ENCODE measurements around the gene TAC4. TPM values are rescaled to one million over a fixed set of nuclear protein-coding genes. Genes with fewer than 3 reads are reported as not detected.

TAC4 gene
- total and polyA plus RNA-seq, 9 of the 15 experiments (the other 6 are each of a cell fraction or from before 2014, with no cell fraction given) = 0.17 TPM; not detected in 8

DNA sequence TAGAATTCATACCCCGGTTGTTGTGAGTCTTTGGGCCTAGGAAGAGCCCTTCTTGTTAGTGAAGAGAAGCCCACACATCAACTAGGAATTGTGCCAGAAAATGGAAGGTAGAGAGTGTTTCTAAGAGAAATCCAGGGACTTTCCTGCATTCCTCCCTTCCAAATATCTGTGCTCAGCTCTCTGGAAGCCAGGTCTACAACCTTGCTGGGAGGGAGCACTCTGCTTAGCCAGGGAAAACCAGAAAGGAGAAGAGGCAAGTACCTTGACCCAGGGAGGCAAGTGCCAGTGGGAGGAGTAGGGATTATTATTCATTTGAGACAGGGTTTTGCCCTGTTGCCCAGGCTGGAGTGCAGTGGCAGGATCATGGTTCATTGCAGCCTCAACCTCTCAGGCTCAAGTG is 48.4 kb upstream of the TAC4 start:
- ChIA-PET POLR2A (no interaction called here), CTCF (ENCODE audit: low intra/inter-chr PET ratio) (no interaction called here)
- BruUV-seq (replicated peaks) = no TSS peak
- no peaks in the 10 kb centered on the region for H3K79me2 ChIP-seq (ENCODE audit: control insufficient read depth, insufficient read depth, low read length)
- no peaks in the 10 kb centered on the region for H3K4me1 ChIP-seq (replicated peaks in 1 of 2; ENCODE audit: control insufficient read depth in 2 of 2, insufficient read depth in 2 of 2, low read length in 2 of 2)
- H3K9me1 ChIP-seq (ENCODE audit: control insufficient read depth, insufficient read depth, low read length) = no peaks in the 10 kb centered on the region
- DNase-seq (ENCODE audit: extremely low read depth in 1 of 4, low spot score in 3 of 4) = no peak
- H3K27me3 ChIP-seq (ENCODE audit: control insufficient read depth in 2 of 2, insufficient read depth in 2 of 2, low read length in 2 of 2) = peaks cover 9 to 48% of the 10 kb centered on the region in 2 experiments
- no peak overlapping the region for H3K9ac ChIP-seq (ENCODE audit: insufficient read depth in 1 of 2, low read depth in 2 of 2, low read length in 2 of 2)
- in situ Hi-C loops (cut with MboI) = no loop called here
- TF ChIP-seq THRAP3 (IDR thresholded peaks at IDR 0.05; ENCODE audit: borderline replicate concordance) (no peak), RBM22 (IDR thresholded peaks at IDR 0.05; ENCODE audit: low read depth, low read length, poor library complexity, severe bottlenecking) (no peak), ZBTB1 (CRISPR knock-in tag; IDR thresholded peaks at IDR 0.05; ENCODE audit: borderline replicate concordance, low read depth) (no peak)
- ATAC-seq = no peak
- H3K4me2 ChIP-seq (ENCODE audit: insufficient read depth, low read length) = no peak overlapping the region
- H2AFZ ChIP-seq (ENCODE audit: low read depth, low read length) = no peak overlapping the region
- H3K4me3 ChIP-seq = no peak overlapping the region
- WGBS (ENCODE audit: insufficient coverage, low coverage, missing lambda C conversion rate) = 0% methylated on average over 1 of the region's 1 CpG
- no peak for FAIRE-seq
- no peak overlapping the region for H3K27ac ChIP-seq (ENCODE audit: extremely low read depth, low read depth, low read length)
- intact Hi-C loops (cut with micrococcal nuclease) = no loop called here
- no peaks in the 10 kb centered on the region; the same call in 1 of the 2 replicates for H4K20me1 ChIP-seq (replicated peaks; ENCODE audit: control insufficient read depth, insufficient read depth, low read length)
- H3K36me3 ChIP-seq (ENCODE audit: control insufficient read depth, insufficient read depth, low read length) = no peaks in the 10 kb centered on the region
- H3K9me3 ChIP-seq (replicated peaks; ENCODE audit: control insufficient read depth, insufficient read depth, low read depth, low read length) = no peaks in the 10 kb centered on the region

DNA sequence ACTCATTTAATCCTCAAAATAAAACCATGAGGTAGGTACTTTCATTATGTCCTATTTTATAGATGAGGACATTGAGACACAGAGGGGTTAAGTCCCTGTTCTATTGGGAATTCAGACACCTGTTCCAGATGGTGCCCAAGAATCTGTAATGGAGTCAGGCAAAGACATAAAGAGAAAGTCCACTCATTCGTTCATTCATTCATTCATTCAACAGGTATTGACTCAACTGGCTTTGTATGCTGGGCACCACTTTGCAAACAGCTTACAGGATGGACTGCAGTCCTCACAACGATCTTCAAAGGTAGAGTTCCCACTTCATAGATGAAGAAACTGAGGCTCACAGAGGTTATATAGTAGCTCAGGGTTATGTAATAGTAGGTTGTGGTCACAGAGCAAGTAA is 47.9 kb upstream of the TAC4 start:
- H3K27ac ChIP-seq (ENCODE audit: extremely low read depth, low read depth, low read length) = no peak overlapping the region
- WGBS (ENCODE audit: insufficient coverage, low coverage, missing lambda C conversion rate) = 0% methylated on average over 2 of the region's 2 CpGs
- peaks cover 0 to 3% of the 10 kb centered on the region in 2 experiments; a peak in 1 of 5 replicates for H3K4me1 ChIP-seq (replicated peaks in 1 of 2; ENCODE audit: control insufficient read depth in 2 of 2, insufficient read depth in 2 of 2, low read length in 2 of 2)
- H3K9ac ChIP-seq (ENCODE audit: insufficient read depth in 1 of 2, low read depth in 2 of 2, low read length in 2 of 2) = no peak overlapping the region
- intact Hi-C loops (cut with micrococcal nuclease) (no loop called here), in situ Hi-C loops (cut with MboI) (no loop called here)
- BruUV-seq (replicated peaks) = no TSS peak
- 0 out of 2 replicates have a peak, but pooled peaks have one; percentile 74 for TF ChIP-seq ZNF24 (IDR thresholded peaks at IDR 0.05)
- no peak for TF ChIP-seq MBD2 (IDR thresholded peaks at IDR 0.05; ENCODE audit: borderline replicate concordance, low read depth)
- DNase-seq (ENCODE audit: extremely low read depth in 1 of 4, low spot score in 3 of 4) = no peak
- H3K79me2 ChIP-seq (ENCODE audit: control insufficient read depth, insufficient read depth, low read length) = no peaks in the 10 kb centered on the region
- ChIA-PET POLR2A (no interaction called here), CTCF (ENCODE audit: low intra/inter-chr PET ratio) (no interaction called here)
- peaks cover 14 to 48% of the 10 kb centered on the region in 2 experiments for H3K27me3 ChIP-seq (ENCODE audit: control insufficient read depth in 2 of 2, insufficient read depth in 2 of 2, low read length in 2 of 2)
- H3K4me3 ChIP-seq = no peak overlapping the region
- H4K20me1 ChIP-seq (replicated peaks; ENCODE audit: control insufficient read depth, insufficient read depth, low read length) = no peaks in the 10 kb centered on the region; the same call in 1 of the 2 replicates
- FAIRE-seq = no peak
- no peak overlapping the region for H3K4me2 ChIP-seq (ENCODE audit: insufficient read depth, low read length)
- H3K36me3 ChIP-seq (ENCODE audit: control insufficient read depth, insufficient read depth, low read length) = no peaks in the 10 kb centered on the region
- no peak for ATAC-seq
- H3K9me3 ChIP-seq (replicated peaks; ENCODE audit: control insufficient read depth, insufficient read depth, low read depth, low read length) = no peaks in the 10 kb centered on the region
- no peaks in the 10 kb centered on the region for H3K9me1 ChIP-seq (ENCODE audit: control insufficient read depth, insufficient read depth, low read length)
- no peak overlapping the region for H2AFZ ChIP-seq (ENCODE audit: low read depth, low read length)

Data from K562 (cell line).